ENCODE measurements around the gene CACNG7. TPM values are rescaled to one million over a fixed set of nuclear protein-coding genes. Genes with fewer than 3 reads are reported as not detected.

The CACNG7 gene
- total RNA-seq, 1 experiment from 2014 or later: not detected

GRCh38 chr19:53883231-53883661 lies 25.8 kb upstream of the CACNG7 start:
- POLR2A ChIA-PET (ENCODE audit: low non-redundant PET): interaction anchor here (0.7 kb wide), 1 partner anchor 161 kb away, joined by 3 read pairs; no protein-coding TSS in a partner anchor
- TF ChIP-seq EZH2 (IDR thresholded peaks at IDR 0.05; ENCODE audit: borderline replicate concordance, low read depth, low read length, poor library complexity, severe bottlenecking): no peak
- TF ChIP-seq, protein P1, sequence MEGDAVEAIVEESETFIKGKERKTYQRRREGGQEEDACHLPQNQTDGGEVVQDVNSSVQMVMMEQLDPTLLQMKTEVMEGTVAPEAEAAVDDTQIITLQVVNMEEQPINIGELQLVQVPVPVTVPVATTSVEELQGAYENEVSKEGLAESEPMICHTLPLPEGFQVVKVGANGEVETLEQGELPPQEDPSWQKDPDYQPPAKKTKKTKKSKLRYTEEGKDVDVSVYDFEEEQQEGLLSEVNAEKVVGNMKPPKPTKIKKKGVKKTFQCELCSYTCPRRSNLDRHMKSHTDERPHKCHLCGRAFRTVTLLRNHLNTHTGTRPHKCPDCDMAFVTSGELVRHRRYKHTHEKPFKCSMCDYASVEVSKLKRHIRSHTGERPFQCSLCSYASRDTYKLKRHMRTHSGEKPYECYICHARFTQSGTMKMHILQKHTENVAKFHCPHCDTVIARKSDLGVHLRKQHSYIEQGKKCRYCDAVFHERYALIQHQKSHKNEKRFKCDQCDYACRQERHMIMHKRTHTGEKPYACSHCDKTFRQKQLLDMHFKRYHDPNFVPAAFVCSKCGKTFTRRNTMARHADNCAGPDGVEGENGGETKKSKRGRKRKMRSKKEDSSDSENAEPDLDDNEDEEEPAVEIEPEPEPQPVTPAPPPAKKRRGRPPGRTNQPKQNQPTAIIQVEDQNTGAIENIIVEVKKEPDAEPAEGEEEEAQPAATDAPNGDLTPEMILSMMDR (conservative IDR thresholded peaks at IDR 0.05; ENCODE audit: low read depth, low read length): no peak
- DNase-seq (ENCODE audit: low spot score): no peak
- H3K36me3 ChIP-seq (ENCODE audit: insufficient read depth, low read length, poor library complexity, severe bottlenecking): no peaks in the 10 kb centered on the region
- BruUV-seq (replicated peaks): no TSS peak
- CTCF ChIA-PET: interaction anchor here (0.6 kb wide), 1 partner anchor 30 kb away, joined by 3 read pairs; no protein-coding TSS in a partner anchor
- intact Hi-C loops (cut with micrococcal nuclease; ENCODE audit: unreplicated experiment): no loop called here
- H3K4me1 ChIP-seq (ENCODE audit: insufficient read depth, low read length, poor library complexity, severe bottlenecking): peaks cover 28% of the 10 kb centered on the region
- peaks cover 25% of the 10 kb centered on the region for H3K27me3 ChIP-seq (replicated peaks; ENCODE audit: insufficient read depth, low read depth, low read length, poor library complexity)
- H3K9me3 ChIP-seq (ENCODE audit: low read depth, low read length, poor library complexity, severe bottlenecking): no peaks in the 10 kb centered on the region
- H3K27ac ChIP-seq (ENCODE audit: low read depth, low read length, poor library complexity, severe bottlenecking): no peak overlapping the region
- no peak overlapping the region for H3K4me3 ChIP-seq (ENCODE audit: low read depth, low read length, poor library complexity, severe bottlenecking)

GRCh38 chr19:53883741-53884140 lies 25.3 kb upstream of the CACNG7 start:
- H3K4me3 ChIP-seq (ENCODE audit: low read depth, low read length, poor library complexity, severe bottlenecking): no peak overlapping the region
- H3K9me3 ChIP-seq (ENCODE audit: low read depth, low read length, poor library complexity, severe bottlenecking): no peaks in the 10 kb centered on the region
- ChIA-PET POLR2A (ENCODE audit: low non-redundant PET) (interaction anchor here (0.7 kb wide), 1 partner anchor 160 kb away, joined by 3 read pairs; no protein-coding TSS in a partner anchor), CTCF (no interaction called here)
- no TSS peak for BruUV-seq (replicated peaks)
- no peaks in the 10 kb centered on the region for H3K36me3 ChIP-seq (ENCODE audit: insufficient read depth, low read length, poor library complexity, severe bottlenecking)
- no peak overlapping the region for H3K27ac ChIP-seq (ENCODE audit: low read depth, low read length, poor library complexity, severe bottlenecking)
- H3K4me1 ChIP-seq (ENCODE audit: insufficient read depth, low read length, poor library complexity, severe bottlenecking): peaks cover 28% of the 10 kb centered on the region
- peaks cover 25% of the 10 kb centered on the region for H3K27me3 ChIP-seq (replicated peaks; ENCODE audit: insufficient read depth, low read depth, low read length, poor library complexity)
- intact Hi-C loops (cut with micrococcal nuclease; ENCODE audit: unreplicated experiment): no loop called here
- TF ChIP-seq, protein P1 (conservative IDR thresholded peaks at IDR 0.05; ENCODE audit: low read depth, low read length): no peak
- no peak for TF ChIP-seq EZH2 (IDR thresholded peaks at IDR 0.05; ENCODE audit: borderline replicate concordance, low read depth, low read length, poor library complexity, severe bottlenecking)
- DNase-seq (ENCODE audit: low spot score): no peak

DNA sequence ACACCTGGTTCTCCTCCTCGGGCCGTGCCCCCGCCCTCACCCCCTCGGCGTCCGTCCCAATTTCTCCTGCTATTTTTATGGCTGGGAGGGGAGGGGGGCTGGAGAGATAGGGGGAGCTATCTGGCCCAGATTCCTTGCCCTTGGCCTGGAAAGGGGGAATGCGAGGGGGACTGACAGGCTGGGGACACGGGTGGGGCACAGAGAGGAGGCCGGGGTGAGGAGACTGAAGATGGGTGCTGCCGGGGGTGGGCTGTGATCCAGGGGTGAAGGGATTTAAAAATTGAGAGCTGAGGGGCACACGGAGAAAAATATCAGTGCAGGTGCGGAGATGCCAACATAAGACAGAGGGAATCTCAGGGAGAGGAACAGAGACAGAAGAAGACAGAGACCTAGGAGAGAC lies 24.8 kb upstream of the CACNG7 start:
- BruUV-seq (replicated peaks): no TSS peak
- intact Hi-C loops (cut with micrococcal nuclease; ENCODE audit: unreplicated experiment): no loop called here
- Histone ChIP-seq H3K4me1 (ENCODE audit: insufficient read depth, low read length, poor library complexity, severe bottlenecking) (peaks cover 28% of the 10 kb centered on the region), H3K27me3 (replicated peaks; ENCODE audit: insufficient read depth, low read depth, low read length, poor library complexity) (peaks cover 25% of the 10 kb centered on the region), H3K9me3 (ENCODE audit: low read depth, low read length, poor library complexity, severe bottlenecking) (no peaks in the 10 kb centered on the region), H3K27ac (ENCODE audit: low read depth, low read length, poor library complexity, severe bottlenecking) (no peak overlapping the region), H3K36me3 (ENCODE audit: insufficient read depth, low read length, poor library complexity, severe bottlenecking) (no peaks in the 10 kb centered on the region), H3K4me3 (ENCODE audit: low read depth, low read length, poor library complexity, severe bottlenecking) (no peak overlapping the region)
- no peak for TF ChIP-seq EZH2 (IDR thresholded peaks at IDR 0.05; ENCODE audit: borderline replicate concordance, low read depth, low read length, poor library complexity, severe bottlenecking)
- TF ChIP-seq, protein P1 (conservative IDR thresholded peaks at IDR 0.05; ENCODE audit: low read depth, low read length): no peak
- DNase-seq (ENCODE audit: low spot score): no peak
- ChIA-PET CTCF (interaction anchor here (0.5 kb wide), 1 partner anchor 75 kb away, joined by 6 read pairs; no protein-coding TSS in a partner anchor), POLR2A (ENCODE audit: low non-redundant PET) (no interaction called here)
